GM11168 (cell line): Measurements from ENCODE around the gene CACNA1B.

Source experiments
- in situ Hi-C: fragments of 300-500 bp; cut with MboI; formaldehyde crosslinking; loops from one replicate; pipeline ENCODE4 v1.12.0; 2022; ENCODE audit warnings: low sequenced_read_pairs; ENCODE audit not compliant: unreplicated experiment

The CACNA1B gene

DNA sequence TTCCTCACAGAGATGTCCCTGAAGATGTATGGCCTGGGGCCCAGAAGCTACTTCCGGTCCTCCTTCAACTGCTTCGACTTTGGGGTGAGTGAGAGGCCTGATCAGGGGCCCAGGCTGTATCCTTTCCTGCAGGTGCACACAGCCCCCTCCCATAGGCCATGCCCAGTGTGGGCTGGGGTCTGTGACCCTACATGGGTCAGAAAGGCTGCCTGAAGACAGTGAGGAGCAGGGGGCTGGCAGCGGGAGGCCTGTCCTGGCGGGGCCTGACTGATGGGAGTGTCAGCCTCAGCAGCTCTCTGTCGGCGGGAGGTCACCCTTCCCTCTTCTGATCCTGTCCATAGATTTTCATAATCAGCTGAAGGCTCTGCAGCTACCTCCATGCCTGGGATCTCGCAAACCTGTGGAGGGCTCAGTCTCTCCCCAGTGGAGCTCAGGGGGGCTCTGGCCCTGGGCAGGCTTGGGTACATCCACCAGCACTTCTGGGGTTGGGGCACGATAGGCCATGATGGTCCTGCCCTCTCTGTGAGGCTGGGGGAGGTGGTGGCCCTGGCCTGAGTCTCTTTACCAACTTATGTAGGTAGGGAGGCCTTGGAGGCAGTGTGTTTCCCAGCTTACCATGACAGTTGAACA, 98.5 kb downstream of the CACNA1B start:
- in situ Hi-C loops = no loop called here

DNA sequence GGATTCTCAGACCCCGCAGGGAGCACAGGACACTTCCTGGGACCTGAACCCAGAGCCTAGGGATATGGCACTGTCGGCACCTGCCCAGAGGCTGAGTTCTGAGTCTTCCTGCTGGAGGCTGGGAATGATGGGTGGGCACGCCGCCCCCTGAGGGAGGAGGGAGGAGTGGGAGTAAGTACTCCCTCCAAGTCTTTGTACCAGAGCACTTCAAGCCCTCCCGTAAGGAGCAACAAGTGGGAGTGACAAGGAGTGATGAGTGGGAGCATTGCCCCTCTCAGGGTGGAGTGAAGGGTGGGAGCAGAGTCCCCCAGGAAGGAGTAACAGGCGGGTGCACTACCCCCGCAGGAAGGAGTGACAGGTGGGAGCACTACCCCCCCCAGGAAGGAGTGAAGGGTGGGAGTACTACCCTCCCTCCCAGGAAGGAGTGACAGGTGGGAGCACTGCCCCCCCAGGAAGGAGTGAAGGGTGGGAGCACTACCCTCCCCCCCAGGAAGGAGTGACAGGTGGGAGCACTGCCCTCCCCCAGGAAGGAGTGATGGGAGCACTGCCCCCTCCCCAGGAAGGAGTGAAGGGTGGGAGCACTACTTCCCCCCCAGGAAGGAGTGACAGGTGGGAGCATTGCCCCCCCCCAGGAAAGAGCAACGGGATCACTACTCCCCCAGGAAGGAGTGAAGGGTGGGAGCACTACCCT, 100.1 kb downstream of the CACNA1B start:
- in situ Hi-C loops = no loop called here

GRCh38 chr9:137978262-137978714, 100.7 kb downstream of the CACNA1B start:
- in situ Hi-C loops = no loop called here

- in situ Hi-C loops = no loop called here
Measured at GRCh38 chr9:137982200-137982599, 104.6 kb downstream of the CACNA1B start.

DNA sequence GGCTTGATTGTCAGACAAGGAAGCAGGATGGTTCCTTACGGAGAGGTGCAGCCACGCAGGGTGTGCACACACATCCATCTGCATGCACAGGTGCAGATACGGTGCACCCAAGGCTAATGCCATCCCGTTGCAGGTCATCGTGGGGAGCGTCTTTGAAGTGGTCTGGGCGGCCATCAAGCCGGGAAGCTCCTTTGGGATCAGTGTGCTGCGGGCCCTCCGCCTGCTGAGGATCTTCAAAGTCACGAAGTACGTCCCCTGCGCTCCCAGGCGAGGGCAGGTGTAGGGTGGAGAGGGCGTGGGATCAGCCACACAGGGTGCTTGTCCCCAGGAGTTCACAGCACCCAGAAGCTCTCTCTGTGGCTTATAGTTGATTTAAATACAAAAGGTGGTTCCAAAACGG, 106.4 kb downstream of the CACNA1B start:
- in situ Hi-C loops = no loop called here

DNA sequence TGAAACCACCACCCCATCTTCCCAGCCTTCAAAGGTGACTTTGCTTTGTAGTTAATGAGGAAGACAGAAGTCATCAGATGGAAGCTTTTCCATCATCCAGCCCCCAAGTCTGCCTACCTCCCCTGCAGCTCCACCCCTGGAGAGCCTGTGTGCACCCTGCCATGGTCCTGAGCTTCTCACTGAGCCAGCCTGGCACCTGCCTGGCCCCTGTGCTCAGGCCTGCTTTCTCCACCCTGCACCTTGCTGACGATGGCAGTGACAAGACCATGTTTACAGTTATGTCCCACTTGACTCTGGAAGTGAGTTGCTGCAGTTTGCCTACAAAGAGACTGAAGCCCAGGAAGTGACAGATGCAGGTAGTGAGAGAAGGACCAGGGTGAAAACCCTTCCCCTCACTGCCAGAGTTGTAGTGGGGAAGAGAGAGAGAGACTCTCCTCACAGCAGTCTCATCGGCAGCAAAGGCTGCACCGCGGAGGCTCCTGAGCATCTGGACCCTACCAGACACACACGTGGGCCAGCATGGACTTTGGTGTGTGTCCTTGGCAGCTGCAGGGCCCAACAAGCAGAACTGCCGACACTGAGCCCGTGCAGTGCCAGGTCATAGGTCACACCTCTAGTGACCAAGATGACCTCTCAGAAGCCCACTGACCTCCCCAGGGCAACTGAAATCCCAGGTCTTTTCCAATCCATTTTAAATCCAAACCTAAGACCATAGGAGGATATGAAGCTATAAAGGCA, 107.1 kb downstream of the CACNA1B start:
- in situ Hi-C loops = no loop called here

GRCh38 chr9:137985637-137986071, 108.1 kb downstream of the CACNA1B start:
- in situ Hi-C loops = no loop called here

DNA sequence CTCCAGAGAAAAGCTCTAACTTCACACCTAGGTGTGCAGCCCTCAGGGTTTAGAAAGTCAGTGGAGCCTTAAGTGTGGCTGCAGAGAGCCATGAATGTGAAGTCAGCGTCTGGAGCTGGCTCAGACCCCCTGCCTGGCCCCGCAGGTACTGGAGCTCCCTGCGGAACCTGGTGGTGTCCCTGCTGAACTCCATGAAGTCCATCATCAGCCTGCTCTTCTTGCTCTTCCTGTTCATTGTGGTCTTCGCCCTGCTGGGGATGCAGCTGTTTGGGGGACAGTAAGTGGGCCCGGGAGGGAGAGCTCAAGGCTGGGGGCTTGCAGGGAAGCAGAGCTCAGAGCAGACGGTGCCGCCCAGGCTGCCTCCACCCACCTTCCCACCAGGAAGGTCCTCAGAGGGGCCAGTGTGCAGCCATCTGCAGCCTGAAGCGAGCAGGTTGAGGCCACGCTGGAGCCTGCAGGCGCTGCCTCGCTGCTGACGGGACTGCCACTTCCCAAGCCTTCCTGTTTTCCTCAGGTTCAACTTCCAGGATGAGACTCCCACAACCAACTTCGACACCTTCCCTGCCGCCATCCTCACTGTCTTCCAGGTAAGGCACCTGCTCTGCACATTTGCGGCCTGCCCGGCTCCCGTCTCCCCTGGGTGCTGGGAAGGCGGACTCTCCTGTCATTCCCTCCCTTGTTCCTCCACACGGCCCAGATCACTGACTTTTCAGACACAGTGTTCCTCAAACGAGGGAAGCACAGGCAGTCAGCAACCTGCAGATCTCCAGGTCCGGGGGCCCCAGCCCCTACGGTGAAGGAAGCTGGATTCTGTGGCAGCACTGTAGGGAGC, 108.9 kb downstream of the CACNA1B start:
- in situ Hi-C loops = no loop called here

DNA sequence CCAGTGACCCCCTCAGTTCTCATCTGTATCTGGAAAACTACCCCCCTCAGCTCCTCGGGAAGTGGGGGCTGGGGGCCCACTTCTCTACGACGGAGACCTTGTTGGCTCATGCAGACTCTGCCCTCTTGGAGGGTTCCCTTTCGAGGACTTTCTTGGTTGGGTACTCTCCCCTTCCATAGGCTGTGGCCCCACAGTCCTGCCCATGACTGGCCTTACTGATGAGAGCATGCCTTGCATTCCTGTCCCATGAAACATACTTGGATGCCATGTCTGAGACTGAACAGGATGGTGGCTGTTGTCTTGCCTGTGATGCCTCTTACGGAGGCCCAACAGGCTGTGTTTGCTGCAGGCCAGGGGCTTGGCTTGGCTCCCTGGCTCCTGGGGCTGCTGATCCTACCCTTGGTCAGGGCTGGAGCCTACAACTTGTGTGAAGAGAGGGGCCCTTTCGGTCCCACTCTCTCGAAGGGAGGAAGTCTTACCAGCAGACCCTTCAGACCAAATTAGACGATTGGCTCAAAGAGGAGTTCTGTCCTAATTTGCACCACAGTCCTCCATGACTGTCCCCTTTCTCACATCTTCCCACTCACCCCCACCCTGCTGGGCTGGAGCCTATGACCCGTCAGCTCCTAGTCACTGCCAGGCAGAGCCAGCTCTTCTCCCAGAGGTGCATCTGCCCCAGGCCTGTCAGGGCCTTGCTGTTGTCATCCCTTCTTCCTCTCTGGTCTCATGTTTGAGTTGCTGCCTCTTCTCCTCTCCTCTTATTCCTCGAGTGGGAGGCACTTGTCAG, 109.9 kb downstream of the CACNA1B start:
- in situ Hi-C loops = no loop called here

DNA sequence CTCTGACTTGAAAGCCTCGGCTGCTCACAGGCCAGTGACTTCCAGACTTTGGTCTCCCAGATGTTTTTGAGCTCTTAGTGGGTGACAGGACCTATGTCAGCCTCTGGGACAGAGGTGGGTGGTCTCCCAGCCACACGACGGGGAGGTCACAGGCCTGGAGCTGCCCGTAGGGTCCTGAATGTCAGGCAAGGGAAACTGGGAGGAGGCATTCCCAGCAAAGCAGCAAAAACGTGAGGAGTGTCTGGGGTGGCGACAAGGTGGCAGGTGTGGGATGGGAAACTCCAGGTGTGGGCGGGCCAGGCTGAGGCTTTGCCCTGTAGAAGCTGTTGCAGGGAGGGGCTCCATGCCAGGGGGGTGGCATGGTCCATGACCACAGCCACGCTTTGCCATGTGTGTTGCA, 110.5 kb downstream of the CACNA1B start:
- in situ Hi-C loops = no loop called here

DNA sequence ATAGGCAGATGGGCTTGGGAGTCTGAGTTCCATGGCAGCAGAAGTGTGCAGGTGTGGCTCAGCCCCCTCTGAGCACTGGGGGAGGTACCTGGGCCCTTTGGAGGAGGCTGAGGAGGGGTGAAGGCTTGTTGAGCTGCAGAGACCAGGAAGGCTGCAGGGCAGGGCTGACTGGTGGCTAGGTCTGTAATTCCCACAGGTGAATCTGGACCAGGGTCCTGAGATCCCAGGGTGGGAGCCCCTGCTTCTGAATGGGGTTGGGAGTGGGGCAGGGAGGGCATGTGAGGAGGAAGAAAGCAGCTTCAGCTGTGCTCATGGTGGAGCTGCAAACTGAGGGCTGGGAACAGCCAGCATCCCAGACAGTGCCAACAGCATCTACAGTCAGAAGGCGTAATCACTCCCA, 111.1 kb downstream of the CACNA1B start:
- in situ Hi-C loops = no loop called here

DNA sequence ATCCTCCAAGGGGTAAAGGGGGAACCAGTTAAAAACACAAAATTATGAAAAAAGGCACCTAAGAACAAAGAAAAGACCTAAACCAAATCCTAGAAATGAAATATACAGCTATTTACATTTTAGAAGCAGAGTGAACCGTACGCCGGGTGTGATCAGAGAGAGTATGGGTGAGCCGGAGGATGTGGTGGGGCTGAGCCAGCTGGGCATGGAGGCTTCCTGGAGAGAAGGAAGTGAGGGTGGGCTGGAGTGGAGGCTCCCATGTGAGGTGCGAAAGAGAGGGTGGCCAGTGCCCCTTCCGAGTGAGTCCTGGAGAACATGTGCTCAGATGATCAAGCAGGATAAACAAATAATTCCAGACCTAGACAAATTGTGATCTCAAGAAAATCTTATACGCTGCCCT, 111.6 kb downstream of the CACNA1B start:
- in situ Hi-C loops = no loop called here

- in situ Hi-C loops = no loop called here
Measured at GRCh38 chr9:137989999-137990715, 112.6 kb downstream of the CACNA1B start.

DNA sequence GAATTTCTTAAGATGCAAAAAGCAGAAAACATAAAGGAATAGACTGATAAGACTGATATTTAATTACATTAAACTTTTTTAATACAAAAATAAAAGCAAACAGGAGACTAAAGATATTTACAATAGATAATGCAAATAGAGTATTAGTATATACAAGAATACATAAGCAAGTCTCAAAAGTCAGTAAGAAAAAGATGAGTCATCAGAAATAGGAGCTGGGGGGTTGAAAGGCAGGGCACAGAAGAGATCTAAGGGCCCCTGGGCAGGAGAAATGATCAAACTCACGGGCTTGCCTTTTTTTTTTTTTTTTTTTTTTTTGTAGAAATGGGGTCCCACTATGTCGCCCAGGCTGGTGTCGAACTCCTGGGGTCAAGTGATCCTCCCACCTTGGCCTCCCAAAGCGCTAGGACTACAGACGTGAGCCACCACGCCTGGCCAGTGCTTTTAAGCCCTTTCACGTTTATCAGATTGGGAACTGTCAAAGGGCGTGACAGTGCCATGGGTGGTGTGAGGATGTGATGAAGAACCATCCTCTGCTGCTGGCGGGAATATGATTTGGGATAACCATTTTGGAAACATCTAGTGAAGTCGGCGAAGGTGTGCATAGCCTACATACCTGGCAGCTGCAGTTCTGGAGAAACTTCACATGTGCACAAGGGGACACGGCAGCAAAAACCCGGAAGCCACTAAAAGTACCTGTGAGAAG, 126.1 kb downstream of the CACNA1B start:
- in situ Hi-C loops = no loop called here

- in situ Hi-C loops = no loop called here
Measured at GRCh38 chr9:138006576-138007233, 129.1 kb downstream of the CACNA1B start.

DNA sequence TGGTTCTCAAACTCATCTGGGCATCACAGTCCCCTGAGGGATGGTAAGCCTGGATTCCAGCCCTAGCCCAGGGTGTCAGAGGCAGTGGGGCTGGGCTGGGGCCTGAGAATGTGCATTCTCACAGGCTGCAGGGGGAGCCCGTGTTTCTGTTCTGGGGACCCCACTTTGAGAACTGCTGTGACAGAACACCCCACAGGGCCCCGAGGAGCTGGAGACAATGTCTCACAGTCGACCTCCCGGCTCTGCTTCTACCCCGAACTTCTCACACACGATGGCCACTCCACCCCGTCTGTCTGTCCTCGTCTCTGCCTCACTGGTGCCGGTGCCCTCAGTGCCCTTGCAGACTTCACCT, 130.0 kb downstream of the CACNA1B start:
- in situ Hi-C loops = no loop called here

GRCh38 chr9:138007918-138008841, 130.6 kb downstream of the CACNA1B start:
- in situ Hi-C loops = no loop called here
